PC-3 (cell line): ENCODE measurements around the gene PTGR1. TPM values are rescaled to one million over a fixed set of nuclear protein-coding genes. Genes with fewer than 3 reads are reported as not detected.

Experiments
- ATAC-seq: fragments of 200-7000 bp; cut with Tn5 transposase; 2 replicates; pipeline ENCODE4 v1.9.1; 2020; ENCODE audit warnings: mild to moderate bottlenecking, moderate library complexity
- BruUV-seq: library from RNA; stranded (reverse); fragments of 400-500 nt; replicated peaks from 2 replicates; lab custom pipeline; 2021; lab: Mats Ljungman, UMichigan
- CTCF ChIA-PET: fragments of 300-600 bp; sonication (Branson Sonifier 250); formaldehyde crosslinking; loops from one replicate; lab custom pipeline; 2022; ENCODE audit warnings: antibody characterized with exemption; lab: Charles Lee
- POLR2A ChIA-PET: fragments of 300-600 bp; sonication (Branson Sonifier 250); formaldehyde crosslinking; loops from one replicate; lab custom pipeline; 2022; ENCODE audit warnings: antibody characterized with exemption; ENCODE audit not compliant: unreplicated experiment; lab: Charles Lee
- DNase-seq: peaks from one replicate; pipeline ENCODE4 v3.0.0-alpha.2; 2015
- H2AFZ ChIP-seq: fragments of 300-600 bp; sonication (generic); 2 replicates; pipeline ENCODE4 v1.6.0; 2016; ENCODE audit warnings: antibody characterized with exemption, low read length
- H3F3A ChIP-seq: fragments of 300-600 bp; sonication (generic); one replicate; pipeline ENCODE4 v1.6.0; 2017; ENCODE audit warnings: antibody characterized with exemption, low read length, control low read depth, mild to moderate bottlenecking; ENCODE audit not compliant: unreplicated experiment
- H3K27ac ChIP-seq: fragments of 300-600 bp; sonication (generic); 2 replicates; pipeline ENCODE4 v1.5.1; 2016; ENCODE audit warnings: mild to moderate bottlenecking, low read length
- H3K27me3 ChIP-seq: fragments of 300-600 bp; sonication (generic); 2 replicates; pipeline ENCODE4 v1.6.1; 2016; ENCODE audit warnings: low read length, mixed read lengths
- H3K36me3 ChIP-seq: fragments of 300-600 bp; sonication (generic); 2 replicates; pipeline ENCODE4 v1.6.1; 2016; ENCODE audit warnings: low read depth, mixed run types, low read length, mixed read lengths
- H3K4me1 ChIP-seq: fragments of 300-600 bp; sonication (generic); 2 replicates; pipeline ENCODE4 v1.5.1; 2016; ENCODE audit warnings: low read length; ENCODE audit not compliant: insufficient read depth
- H3K4me2 ChIP-seq: fragments of 300-600 bp; sonication (generic); 2 replicates; pipeline ENCODE4 v1.6.0; 2016; ENCODE audit warnings: low read length
- H3K4me3 ChIP-seq: fragments of 300-600 bp; sonication (generic); 2 replicates; pipeline ENCODE4 v1.5.1; 2016; ENCODE audit warnings: mild to moderate bottlenecking, low read length, mixed read lengths
- H3K79me2 ChIP-seq: fragments of 300-600 bp; sonication (generic); 2 replicates; pipeline ENCODE4 v1.6.1; 2017; ENCODE audit warnings: low read length, mixed read lengths
- H3K9ac ChIP-seq: fragments of 300-600 bp; sonication (generic); 2 replicates; pipeline ENCODE4 v1.6.0; 2016; ENCODE audit warnings: mild to moderate bottlenecking, low read length
- H3K9me2 ChIP-seq: fragments of 300-600 bp; sonication (generic); replicated peaks from 2 replicates; pipeline ENCODE4 v1.6.1; 2016; ENCODE audit warnings: mixed run types, low read length, mixed read lengths
- H3K9me3 ChIP-seq: fragments of 300-600 bp; sonication (generic); 2 replicates; pipeline ENCODE4 v1.6.1; 2016; ENCODE audit warnings: low read length, mixed read lengths
- H4K20me1 ChIP-seq: fragments of 300-600 bp; sonication (generic); 2 replicates; pipeline ENCODE4 v1.6.1; 2016; ENCODE audit warnings: low read length, mixed read lengths
- CTCF ChIP-seq: fragments of 300-600 bp; sonication (generic); conservative IDR thresholded peaks from 2 replicates; pipeline ENCODE4 v1.5.1; 2017; ENCODE audit warnings: antibody characterized with exemption, low read depth, mild to moderate bottlenecking, low read length
- EZH2 ChIP-seq: fragments of 300-600 bp; sonication (generic); IDR thresholded peaks from one replicate; pipeline ENCODE4 v1.6.1; 2017; ENCODE audit warnings: antibody characterized with exemption, mild to moderate bottlenecking, low read length; ENCODE audit not compliant: unreplicated experiment
- EZH2phosphoT487 ChIP-seq: fragments of 300-600 bp; sonication (generic); IDR thresholded peaks from 2 replicates; pipeline ENCODE4 v1.6.1; 2018; ENCODE audit warnings: mild to moderate bottlenecking, antibody characterized with exemption, low read length, borderline replicate concordance
- intact Hi-C: fragments of 100-400 bp; cut with micrococcal nuclease; formaldehyde crosslinking; loops from 2 replicates; pipeline ENCODE4 v1.9.0; 2023
- total RNA-seq: library from RNA; depleted of rRNA; stranded (reverse); fragments of >200 nt; gene quantifications from 2 replicates; pipeline ENCODE4 v1.2.3, GENCODE V29; 2014

PTGR1 gene
- total RNA-seq, 1 experiment from 2014 or later = 43.1 TPM

- no peaks in the 10 kb centered on the region for H3K79me2 ChIP-seq
- BruUV-seq = no TSS peak
- no peaks in the 10 kb centered on the region for H3K4me1 ChIP-seq
- no peak for ATAC-seq
- ChIA-PET POLR2A (no interaction called here), CTCF (no interaction called here)
- H3K4me2 ChIP-seq = no peak overlapping the region
- no peaks in the 10 kb centered on the region for H3K27me3 ChIP-seq
- H3K27ac ChIP-seq = no peak overlapping the region
- H3F3A ChIP-seq = no peaks in the 10 kb centered on the region
- no peak overlapping the region for H2AFZ ChIP-seq
- DNase-seq = no peak
- intact Hi-C loops = no loop called here
- H3K9me3 ChIP-seq = peaks cover under 1% of the 10 kb centered on the region; the same call in 1 of the 2 replicates
- no peak for TF ChIP-seq EZH2
- no peak for TF ChIP-seq EZH2phosphoT487
- TF ChIP-seq CTCF = no peak
- H4K20me1 ChIP-seq = no peaks in the 10 kb centered on the region
- H3K4me3 ChIP-seq = no peak overlapping the region
- H3K9ac ChIP-seq = no peak overlapping the region
- H3K36me3 ChIP-seq = peaks cover 50% of the 10 kb centered on the region
- H3K9me2 ChIP-seq = no peaks in the 10 kb centered on the region
These were observed 66.2 kb downstream of the PTGR1 start for GRCh38 chr9:111533099-111533790.

- H3K9me3 ChIP-seq = no peaks in the 10 kb centered on the region
- no TSS peak for BruUV-seq
- ATAC-seq (no peak), DNase-seq (no peak)
- no peak overlapping the region for H3K4me3 ChIP-seq
- intact Hi-C loops = no loop called here
- POLR2A ChIA-PET = no interaction called here
- CTCF ChIA-PET = no interaction called here
- H3F3A ChIP-seq = no peaks in the 10 kb centered on the region
- no peak overlapping the region for H3K27ac ChIP-seq
- H2AFZ ChIP-seq = no peak overlapping the region
- no peaks in the 10 kb centered on the region for H4K20me1 ChIP-seq
- no peaks in the 10 kb centered on the region for H3K9me2 ChIP-seq
- H3K27me3 ChIP-seq = no peaks in the 10 kb centered on the region
- TF ChIP-seq CTCF (no peak), EZH2phosphoT487 (no peak), EZH2 (no peak)
- H3K79me2 ChIP-seq = peaks cover 2% of the 10 kb centered on the region; the same call in 1 of the 2 replicates
- no peaks in the 10 kb centered on the region for H3K4me1 ChIP-seq
- H3K9ac ChIP-seq = no peak overlapping the region
- H3K4me2 ChIP-seq = no peak overlapping the region
- H3K36me3 ChIP-seq = peaks cover 47% of the 10 kb centered on the region
These were observed 67.7 kb downstream of the PTGR1 start for GRCh38 chr9:111531716-111532115.

GRCh38 chr9:111529787-111530186 is 69.7 kb downstream of the PTGR1 start:
- no TSS peak for BruUV-seq
- Histone ChIP-seq H3F3A (no peaks in the 10 kb centered on the region), H3K36me3 (peaks cover 37% of the 10 kb centered on the region), H3K4me1 (peaks cover 7% of the 10 kb centered on the region; the same call in 1 of the 2 replicates), H3K9me3 (no peaks in the 10 kb centered on the region), H3K9ac (no peak overlapping the region), H2AFZ (no peak overlapping the region), H3K79me2 (peaks cover 13% of the 10 kb centered on the region), H3K27me3 (no peaks in the 10 kb centered on the region), H4K20me1 (no peaks in the 10 kb centered on the region), H3K27ac (no peak overlapping the region), H3K9me2 (no peaks in the 10 kb centered on the region), H3K4me3 (no peak overlapping the region), H3K4me2 (no peak overlapping the region)
- no peak for DNase-seq
- POLR2A ChIA-PET = interaction anchor here (0.5 kb wide), 1 partner anchor 10 kb away, joined by 15 read pairs; no protein-coding TSS in a partner anchor
- CTCF ChIA-PET = no interaction called here
- intact Hi-C loops = no loop called here
- TF ChIP-seq EZH2 (no peak), CTCF (no peak), EZH2phosphoT487 (no peak)
- ATAC-seq = no peak
